ENCODE results near the gene ANTXR2. TPM values are rescaled to one million over a fixed set of nuclear protein-coding genes. Genes with fewer than 3 reads are reported as not detected.

Gene ANTXR2
- total RNA-seq, 4 donors from 2014 or later, result 51.8 to 182 (median 144) TPM

GRCh38 chr4:80037864-80038263 lies 35.2 kb downstream of the ANTXR2 start:
- intact Hi-C loops (cut with DNase I; ENCODE audit: low total_unique reads), result no loop called here
- H3K4me3 ChIP-seq, result no peak overlapping the region
- no peak for DNase-seq
- TF ChIP-seq POLR2A (IDR thresholded peaks at IDR 0.05) (no peak), CTCF (IDR thresholded peaks at IDR 0.05) (no peak)
- no peaks in the 10 kb centered on the region for H3K9me3 ChIP-seq
- H3K27me3 ChIP-seq, result no peaks in the 10 kb centered on the region
- peaks cover under 1 to 7% of the 10 kb centered on the region in 2 donors for H3K4me1 ChIP-seq
- H3K36me3 ChIP-seq, result no peaks in the 10 kb centered on the region
- H3K27ac ChIP-seq, result peak overlapping the region; percentile 83 to 94

- H3K27ac ChIP-seq, result peak overlapping the region; percentile 83 to 94
- no peaks in the 10 kb centered on the region for H3K36me3 ChIP-seq
- H3K9me3 ChIP-seq, result no peaks in the 10 kb centered on the region
- intact Hi-C loops (cut with DNase I; ENCODE audit: low total_unique reads), result no loop called here
- no peaks in the 10 kb centered on the region for H3K27me3 ChIP-seq
- TF ChIP-seq CTCF (IDR thresholded peaks at IDR 0.05), result no peak
- TF ChIP-seq POLR2A (IDR thresholded peaks at IDR 0.05), result no peak
- peaks cover 0 to 7% of the 10 kb centered on the region in 2 donors for H3K4me1 ChIP-seq
- peak in 1 of 2 donors; percentile 40 for DNase-seq
- H3K4me3 ChIP-seq, result no peak overlapping the region
Observed at GRCh38 chr4:80036949-80037685, 35.9 kb downstream of the ANTXR2 start.

GRCh38 chr4:80036306-80036705 lies 36.7 kb downstream of the ANTXR2 start:
- peaks cover 0 to 7% of the 10 kb centered on the region in 2 donors for H3K4me1 ChIP-seq
- no peak for DNase-seq
- H3K4me3 ChIP-seq, result no peak overlapping the region
- no peaks in the 10 kb centered on the region for H3K27me3 ChIP-seq
- H3K36me3 ChIP-seq, result no peaks in the 10 kb centered on the region
- TF ChIP-seq CTCF (IDR thresholded peaks at IDR 0.05) (no peak), POLR2A (IDR thresholded peaks at IDR 0.05) (no peak)
- no peaks in the 10 kb centered on the region for H3K9me3 ChIP-seq
- peak overlapping the region; percentile 83 to 94 for H3K27ac ChIP-seq
- intact Hi-C loops (cut with DNase I; ENCODE audit: low total_unique reads), result no loop called here

- Histone ChIP-seq H3K9me3 (no peaks in the 10 kb centered on the region), H3K36me3 (no peaks in the 10 kb centered on the region), H3K27ac (peak overlapping the region; percentile 83 to 94), H3K4me3 (no peak overlapping the region), H3K4me1 (peaks cover 0 to 7% of the 10 kb centered on the region in 2 donors), H3K27me3 (no peaks in the 10 kb centered on the region)
- TF ChIP-seq POLR2A (IDR thresholded peaks at IDR 0.05) (no peak), CTCF (IDR thresholded peaks at IDR 0.05) (no peak)
- intact Hi-C loops (cut with DNase I; ENCODE audit: low total_unique reads), result no loop called here
- DNase-seq, result no peak
Observed at GRCh38 chr4:80035336-80035735, 37.7 kb downstream of the ANTXR2 start.

- H3K9me3 ChIP-seq, result no peaks in the 10 kb centered on the region
- H3K4me3 ChIP-seq, result no peak overlapping the region
- H3K27me3 ChIP-seq, result no peaks in the 10 kb centered on the region
- H3K36me3 ChIP-seq, result no peaks in the 10 kb centered on the region
- no peak for DNase-seq
- peaks cover 0 to 7% of the 10 kb centered on the region in 2 donors for H3K4me1 ChIP-seq
- H3K27ac ChIP-seq, result peak overlapping the region; percentile 83 to 94
- no peak for TF ChIP-seq POLR2A (IDR thresholded peaks at IDR 0.05)
- TF ChIP-seq CTCF (IDR thresholded peaks at IDR 0.05), result peak in 2 of 4 experiments; percentile 4 to 18
- intact Hi-C loops (cut with DNase I; ENCODE audit: low total_unique reads), result no loop called here
Observed at GRCh38 chr4:80033581-80033980, 39.4 kb downstream of the ANTXR2 start.

Data from uterus (tissue), 4 donors.